H1 (cell line): ENCODE results near the gene LOXL1. TPM values are rescaled to one million over a fixed set of nuclear protein-coding genes. Genes with fewer than 3 reads are reported as not detected.

Source experiments
- FOSL1 ChIP-seq: IDR thresholded peaks from 2 replicates; pipeline ENCODE4 v1.6.1; 2011; ENCODE audit warnings: mild to moderate bottlenecking, low read depth, low read length, moderate library complexity; ENCODE audit not compliant: insufficient read depth
- POLR2AphosphoS5 ChIP-seq: IDR thresholded peaks from 2 replicates; pipeline ENCODE4 v1.6.1; 2011; ENCODE audit warnings: low read depth, low read length
- TAF7 ChIP-seq: optimal IDR thresholded peaks from 2 replicates; pipeline ENCODE3; 2011; ENCODE audit warnings: low read depth, mild to moderate bottlenecking, inconsistent platforms, low read length, moderate library complexity, borderline replicate concordance
- polyA plus RNA-seq, 7 experiments: library from polyadenylated mRNA; depleted of rRNA in 3 of 7; stranded (reverse) in 5 of 7; unstranded in 2 of 7; fragments of >200 nt in 5 of 7; fragments of 200-250 nt in 2 of 7; gene quantifications; 1 replicate in 5 of 7; 2 replicates in 1 of 7; 4 replicates in 1 of 7; pipeline versions ENCODE4 v1.2.1 to v1.2.3, GENCODE V29; 2011 to 2013; ENCODE audit warnings: missing spikeins in 2 of 7, mixed read lengths in 2 of 7
- total RNA-seq: library from RNA; stranded (reverse); fragmentation: NEBNext Ultra II Directional; extraction: Animal tissue kit (Norgen Biotek cat#: 25700); gene quantifications from 2 replicates; pipeline ENCODE4 v1.2.1, GENCODE V29; 2021
- TF ChIP-seq, protein P1 (sequence below), 3 experiments: IDR thresholded peaks; 1 replicate in 2 of 3; 2 replicates in 1 of 3; pipeline versions ENCODE4 v1.5.1 to v1.6.1; 2011; ENCODE audit warnings: low read length in 3 of 3, mild to moderate bottlenecking in 3 of 3, inconsistent platforms in 2 of 3, low read depth in 1 of 3, moderate library complexity in 1 of 3; ENCODE audit not compliant: insufficient read depth in 1 of 3; ENCODE audit errors: control extremely low read depth in 1 of 3

Gene LOXL1
- total and polyA plus RNA-seq, 2 of the 8 experiments (the other 6 are each of a cell fraction or from before 2014, with no cell fraction given): 8.1 to 14.4 TPM

GRCh38 chr15:73955326-73955725, 29.1 kb downstream of the LOXL1 start (continued):
- TF ChIP-seq, protein P1, sequence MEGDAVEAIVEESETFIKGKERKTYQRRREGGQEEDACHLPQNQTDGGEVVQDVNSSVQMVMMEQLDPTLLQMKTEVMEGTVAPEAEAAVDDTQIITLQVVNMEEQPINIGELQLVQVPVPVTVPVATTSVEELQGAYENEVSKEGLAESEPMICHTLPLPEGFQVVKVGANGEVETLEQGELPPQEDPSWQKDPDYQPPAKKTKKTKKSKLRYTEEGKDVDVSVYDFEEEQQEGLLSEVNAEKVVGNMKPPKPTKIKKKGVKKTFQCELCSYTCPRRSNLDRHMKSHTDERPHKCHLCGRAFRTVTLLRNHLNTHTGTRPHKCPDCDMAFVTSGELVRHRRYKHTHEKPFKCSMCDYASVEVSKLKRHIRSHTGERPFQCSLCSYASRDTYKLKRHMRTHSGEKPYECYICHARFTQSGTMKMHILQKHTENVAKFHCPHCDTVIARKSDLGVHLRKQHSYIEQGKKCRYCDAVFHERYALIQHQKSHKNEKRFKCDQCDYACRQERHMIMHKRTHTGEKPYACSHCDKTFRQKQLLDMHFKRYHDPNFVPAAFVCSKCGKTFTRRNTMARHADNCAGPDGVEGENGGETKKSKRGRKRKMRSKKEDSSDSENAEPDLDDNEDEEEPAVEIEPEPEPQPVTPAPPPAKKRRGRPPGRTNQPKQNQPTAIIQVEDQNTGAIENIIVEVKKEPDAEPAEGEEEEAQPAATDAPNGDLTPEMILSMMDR (IDR thresholded peaks at IDR 0.05; ENCODE audit: control extremely low read depth in 1 of 3, insufficient read depth in 1 of 3, low read depth in 1 of 3, low read length in 3 of 3): no peak
- TF ChIP-seq TAF7 (no peak), FOSL1 (no peak), POLR2AphosphoS5 (no peak)
